ENCODE data around the gene KRTAP10-2.

DNA sequence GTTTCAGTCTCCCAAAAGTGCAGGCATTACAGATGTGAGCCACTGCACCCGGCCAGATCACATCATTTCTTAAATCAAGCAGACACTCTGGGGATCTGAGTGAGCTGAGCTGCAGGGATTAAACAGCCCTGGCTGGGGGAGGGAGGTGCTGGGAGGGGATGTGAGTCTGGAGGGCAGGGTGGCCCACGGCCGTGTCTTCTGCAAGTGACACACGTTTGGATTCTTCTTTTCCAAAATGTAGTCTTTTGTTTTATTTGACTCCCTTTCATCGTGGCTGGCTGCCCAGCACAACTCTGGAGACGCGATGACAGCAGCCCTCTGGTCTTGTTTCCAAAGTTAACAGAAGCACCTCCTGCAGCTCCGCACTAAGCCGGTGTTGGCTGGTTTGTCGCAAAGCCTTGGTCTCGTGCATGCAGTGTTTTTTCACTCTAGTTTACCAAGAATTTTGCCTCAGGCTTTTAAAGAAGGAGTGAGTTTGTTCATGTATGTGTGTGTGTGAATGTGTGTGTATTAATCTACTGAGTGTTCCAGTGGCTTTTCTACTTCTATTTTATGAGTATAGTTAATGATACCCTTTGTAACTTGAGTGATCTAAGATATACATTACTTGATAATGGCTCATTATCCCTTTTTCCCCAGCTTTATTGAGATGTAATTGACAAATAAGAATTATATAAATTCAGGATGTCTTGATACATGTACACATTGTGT, 31.9 kb upstream of the KRTAP10-2 start:
- TF ChIP-seq POLR2AphosphoS5 (IDR thresholded peaks at IDR 0.05; ENCODE audit: insufficient read depth in 1 of 2, low read depth in 1 of 2) (no peak), CTCF (IDR thresholded peaks at IDR 0.05) (no peak)

Measured in vagina (tissue), 2 donors.